ENCODE data around the gene SOX18. TPM values are rescaled to one million over a fixed set of nuclear protein-coding genes. Genes with fewer than 3 reads are reported as not detected.

The SOX18 gene
- total and polyA plus RNA-seq, 2 of the 13 experiments (the other 11 are each of a cell fraction or from before 2014, with no cell fraction given): 1.6 to 1.9 TPM

- TF ChIP-seq RBM39 (IDR thresholded peaks at IDR 0.05; ENCODE audit: low read depth, low read length, poor library complexity, severe bottlenecking) (peak; percentile 68), ZNF746 (CRISPR knock-in tag; IDR thresholded peaks at IDR 0.05) (no peak), THAP7 (CRISPR knock-in tag; IDR thresholded peaks at IDR 0.05) (no peak), ZNF710 (CRISPR knock-in tag; IDR thresholded peaks at IDR 0.05; ENCODE audit: borderline replicate concordance) (no peak), ZNF816 (CRISPR knock-in tag; IDR thresholded peaks at IDR 0.05; ENCODE audit: borderline replicate concordance) (no peak), ZNF20 (CRISPR knock-in tag; IDR thresholded peaks at IDR 0.05) (no peak), THAP9 (CRISPR knock-in tag; IDR thresholded peaks at IDR 0.05; ENCODE audit: borderline replicate concordance) (no peak), YY1 (IDR thresholded peaks at IDR 0.05; ENCODE audit: insufficient read depth, insufficient replicate concordance, low read depth, low read length) (peak; percentile 10), SPEN (CRISPR knock-in tag; IDR thresholded peaks at IDR 0.05; ENCODE audit: low read depth) (no peak), LBX2 (CRISPR knock-in tag; IDR thresholded peaks at IDR 0.05; ENCODE audit: borderline replicate concordance) (0 out of 2 replicates have a peak, but pooled peaks have one; percentile 6)
Measured at GRCh38 chr20:64035066-64035932, 14.1 kb downstream of the SOX18 start (continued).

All from HepG2 (cell line).